CD4-positive, alpha-beta T cell treated with Interleukin-6 at 100 ng/mL for 8 hours (primary cell): Measurements from ENCODE around the gene OSBPL3.

ENCODE experiments used
- DNase-seq: peaks from one replicate; pipeline ENCODE4 v3.0.0-alpha.2; 2020; ENCODE audit warnings: mixed read lengths, low spot score

Gene OSBPL3

DNA sequence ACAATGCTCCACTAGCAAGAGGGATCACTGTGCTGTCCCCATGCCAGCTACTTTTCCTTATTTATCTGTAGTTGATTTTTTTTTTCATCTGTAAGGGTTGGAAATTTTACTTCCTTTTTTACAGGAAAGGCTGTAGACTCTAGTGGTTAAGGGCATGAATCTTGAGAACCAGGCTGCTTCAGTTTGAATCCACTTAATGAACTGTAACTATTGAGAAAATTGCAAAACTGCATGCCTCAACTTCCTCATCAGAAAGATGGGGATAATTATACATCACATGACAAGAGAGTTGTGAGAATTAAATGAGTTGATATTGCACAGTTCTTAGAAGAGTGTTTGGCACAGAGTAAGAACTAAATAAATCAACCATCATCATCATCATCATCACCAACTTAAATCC lies 116.4 kb downstream of the OSBPL3 start:
- DNase-seq = no peak

DNA sequence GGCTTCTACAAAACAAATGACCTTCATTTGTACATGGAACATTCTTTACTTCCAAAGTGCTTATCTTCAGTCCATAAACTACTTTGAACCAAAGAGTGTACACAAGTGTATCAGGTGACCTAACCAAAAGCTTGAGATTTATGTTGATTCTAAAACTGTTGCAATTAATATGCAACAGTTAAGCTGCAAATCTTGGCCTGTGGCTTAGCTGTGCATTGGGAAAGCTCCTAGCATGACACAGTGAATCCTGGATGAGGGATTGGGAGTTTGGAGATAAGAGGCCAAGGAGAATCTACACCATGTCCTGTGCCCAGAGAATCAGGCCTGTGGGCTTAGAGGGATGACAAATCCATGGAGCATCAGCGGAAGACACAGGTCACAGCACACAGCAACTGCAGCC lies 117.5 kb downstream of the OSBPL3 start:
- no peak for DNase-seq

- no peak for DNase-seq
Observed at GRCh38 chr7:24861336-24861735, 118.6 kb downstream of the OSBPL3 start.

GRCh38 chr7:24860611-24861010 lies 119.4 kb downstream of the OSBPL3 start:
- DNase-seq = no peak

GRCh38 chr7:24858108-24858977 lies 121.6 kb downstream of the OSBPL3 start:
- no peak for DNase-seq

GRCh38 chr7:24857623-24858022 lies 122.4 kb downstream of the OSBPL3 start:
- DNase-seq = no peak

DNA sequence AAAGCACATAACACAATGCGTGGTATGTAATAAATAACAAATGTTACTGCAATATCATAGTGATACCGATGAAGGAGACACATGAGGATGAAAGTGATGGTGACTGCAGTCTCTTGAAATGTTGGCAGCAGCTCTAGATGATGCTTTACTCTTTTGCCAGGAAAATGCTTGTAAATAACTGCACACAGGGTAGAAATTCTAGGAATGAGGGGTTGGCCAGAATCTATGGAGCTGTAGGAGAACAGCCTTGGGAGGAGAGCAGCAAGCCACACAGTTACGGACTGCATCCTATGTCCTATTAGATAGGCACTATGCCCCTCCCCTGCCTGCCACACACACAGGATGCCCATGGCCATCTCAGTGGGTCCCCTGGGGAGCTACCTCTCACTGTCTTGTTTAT lies 125.1 kb downstream of the OSBPL3 start:
- no peak for DNase-seq

DNA sequence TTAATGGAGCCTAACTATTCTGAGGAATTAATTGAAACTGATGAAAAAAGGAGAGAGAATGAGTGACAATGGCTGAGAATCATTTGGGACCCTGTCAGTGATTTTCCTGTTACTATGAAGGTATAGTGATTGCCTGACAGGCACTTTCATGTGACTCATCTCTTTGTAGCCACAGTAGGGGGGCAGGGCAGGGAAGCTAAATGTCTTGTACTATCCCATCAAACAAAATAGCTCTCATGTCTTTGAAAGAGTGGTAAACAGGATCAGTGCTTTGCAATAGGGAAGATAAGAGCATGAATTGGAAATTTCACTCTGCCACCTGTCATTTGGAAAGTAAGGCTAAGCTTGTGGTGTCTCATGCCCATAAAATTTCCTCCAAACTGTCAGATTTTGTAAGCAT lies 128.2 kb downstream of the OSBPL3 start:
- no peak for DNase-seq

DNA sequence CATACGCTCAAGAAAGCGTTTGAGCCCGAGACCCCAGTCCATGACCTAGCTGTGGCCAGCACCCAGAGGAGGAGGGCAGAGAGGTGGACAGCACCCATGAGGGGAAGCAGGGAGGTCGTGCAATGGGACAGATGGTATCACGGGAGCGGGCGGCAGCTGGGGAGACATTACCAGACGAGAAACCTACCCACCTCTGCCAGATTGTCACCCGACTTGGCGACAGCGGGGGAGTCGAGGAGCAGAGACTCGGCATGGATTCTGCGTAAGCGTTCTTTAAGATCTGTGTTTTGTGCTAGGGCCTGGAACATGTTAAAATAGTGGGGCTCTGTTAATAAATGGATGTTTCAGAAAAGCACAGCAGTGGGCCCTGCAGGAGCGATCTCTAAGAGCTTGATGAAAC lies 131.1 kb downstream of the OSBPL3 start:
- no peak for DNase-seq

- no peak for DNase-seq
Observed at GRCh38 chr7:24847754-24848153, 132.2 kb downstream of the OSBPL3 start.

DNA sequence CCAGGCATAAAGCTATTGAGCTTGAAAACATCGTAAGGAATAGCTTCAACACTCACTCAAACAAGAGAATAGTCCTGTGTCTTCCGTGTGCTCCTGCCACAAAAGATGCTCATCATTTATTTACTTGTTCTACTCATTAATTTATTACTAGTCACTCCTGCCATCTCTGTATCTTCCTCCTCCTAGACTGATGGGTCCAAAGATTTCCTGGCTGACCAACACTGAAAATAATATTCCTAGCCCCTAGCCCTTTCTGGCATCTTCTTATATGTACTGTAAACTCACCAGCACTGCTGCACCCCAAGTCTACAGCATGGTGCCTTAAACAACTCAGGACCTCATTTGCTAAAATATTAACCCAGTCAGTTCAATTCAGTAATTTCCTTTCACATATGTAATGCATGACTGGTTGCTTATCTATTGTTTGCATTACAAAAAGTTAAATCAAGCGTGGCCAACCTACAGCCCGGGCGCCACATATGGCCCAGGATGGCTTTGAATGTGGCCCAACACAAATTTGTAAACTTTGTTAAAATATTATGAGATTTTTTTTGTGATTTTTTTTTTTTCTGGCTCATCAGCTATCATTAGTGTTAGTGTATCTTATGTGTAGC lies 136.1 kb downstream of the OSBPL3 start:
- DNase-seq = no peak

- no peak for DNase-seq
Observed at GRCh38 chr7:24842449-24843241, 137.3 kb downstream of the OSBPL3 start.

DNA sequence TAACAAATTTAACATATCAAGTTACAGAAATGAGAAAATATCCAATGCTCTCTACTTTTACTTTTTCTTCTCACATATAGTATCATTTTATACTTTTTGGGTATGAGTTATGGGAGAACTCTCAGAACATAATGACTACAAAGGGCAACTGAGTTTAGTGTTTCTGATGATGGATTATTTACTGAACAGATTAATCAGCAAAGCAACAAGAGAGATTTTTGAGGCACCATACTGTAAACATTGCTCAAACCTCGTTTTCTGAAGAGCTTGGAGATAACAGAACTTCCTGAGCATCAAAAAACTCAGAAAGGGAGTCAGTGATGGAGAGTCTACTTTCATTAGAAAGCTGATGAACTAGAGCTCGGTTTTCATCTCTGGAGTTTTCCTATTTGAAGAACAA lies 137.9 kb downstream of the OSBPL3 start:
- no peak for DNase-seq

GRCh38 chr7:24840563-24840962 lies 139.4 kb downstream of the OSBPL3 start:
- no peak for DNase-seq

GRCh38 chr7:24836084-24836483 lies 143.9 kb downstream of the OSBPL3 start:
- DNase-seq = peak; percentile 17

- DNase-seq = no peak
Observed at GRCh38 chr7:24835643-24836042, 144.3 kb downstream of the OSBPL3 start.

DNA sequence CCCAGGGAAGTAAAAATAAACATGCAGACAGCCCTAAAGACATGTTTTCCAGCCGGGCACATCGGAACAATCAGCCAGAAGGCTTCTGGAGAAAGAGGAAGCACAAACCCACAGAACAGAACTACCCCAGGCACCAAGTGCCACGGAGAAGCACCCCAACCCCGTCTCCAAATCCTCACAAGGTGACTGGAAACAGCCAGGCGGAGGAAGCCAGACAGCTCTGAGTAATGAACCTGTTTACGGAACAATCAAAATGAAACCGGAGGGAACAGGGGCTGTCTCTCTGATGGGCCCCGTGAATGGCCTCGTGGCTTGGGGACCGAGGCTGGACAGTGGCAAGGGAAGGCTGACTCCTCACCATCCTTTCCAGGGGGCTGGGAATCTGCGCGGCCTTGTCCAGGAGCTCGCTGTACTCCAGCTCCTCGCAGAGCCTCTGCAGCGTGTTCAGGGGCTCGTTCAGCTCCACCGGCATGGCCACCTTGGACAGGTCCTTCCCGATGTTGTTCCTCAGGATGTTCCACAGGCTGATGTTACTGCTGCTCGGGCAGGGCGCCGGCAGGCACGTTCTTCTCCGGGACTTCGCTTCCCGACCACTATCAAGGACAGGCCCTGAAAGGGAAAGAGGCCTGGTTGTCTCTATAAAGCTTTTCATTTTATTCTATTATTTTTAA lies 145.7 kb downstream of the OSBPL3 start:
- DNase-seq = no peak

GRCh38 chr7:24833549-24833948 lies 146.4 kb downstream of the OSBPL3 start:
- no peak for DNase-seq

- no peak for DNase-seq
Observed at GRCh38 chr7:24831240-24831639, 148.7 kb downstream of the OSBPL3 start.

- DNase-seq = no peak
Observed at GRCh38 chr7:24830440-24831050, 149.4 kb downstream of the OSBPL3 start.

DNA sequence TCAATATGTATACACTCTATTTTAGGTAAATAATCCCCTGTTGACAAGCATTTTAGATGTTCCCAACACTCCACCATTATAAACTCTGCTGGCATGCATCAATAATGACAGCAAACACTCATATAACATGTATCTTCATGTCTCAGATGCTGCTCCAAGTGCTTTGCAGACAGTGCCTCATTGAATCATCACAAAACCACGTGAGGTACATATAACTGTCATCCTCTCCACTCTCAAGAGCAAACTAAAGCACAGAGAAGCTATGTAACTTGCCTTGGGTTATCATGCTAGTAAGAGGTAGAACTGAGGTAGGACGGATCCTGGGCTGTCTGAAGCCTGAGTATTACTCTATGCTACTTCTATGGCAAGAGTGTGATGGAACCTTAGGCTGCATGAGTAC lies 150.2 kb downstream of the OSBPL3 start:
- DNase-seq = no peak
